ENCODE data around the gene FUT6.

The FUT6 gene

GRCh38 chr19:5822181-5822844 lies 17.2 kb downstream of the FUT6 start:
- no peak for TF ChIP-seq CTCF (conservative IDR thresholded peaks at IDR 0.05; ENCODE audit: low read depth, low read length)
- DNase-seq (ENCODE audit: low read depth): no peak
- no peak overlapping the region for H3K4me3 ChIP-seq (ENCODE audit: low read length)

- DNase-seq (ENCODE audit: low read depth): no peak
- H3K4me3 ChIP-seq (ENCODE audit: low read length): no peak overlapping the region
- no peak for TF ChIP-seq CTCF (conservative IDR thresholded peaks at IDR 0.05; ENCODE audit: low read depth, low read length)
Measured at GRCh38 chr19:5821521-5822180, 17.9 kb downstream of the FUT6 start.

- no peak for TF ChIP-seq CTCF (conservative IDR thresholded peaks at IDR 0.05; ENCODE audit: low read depth, low read length)
- no peak for DNase-seq (ENCODE audit: low read depth)
- H3K4me3 ChIP-seq (ENCODE audit: low read length): no peak overlapping the region
Measured at GRCh38 chr19:5820785-5821184, 18.7 kb downstream of the FUT6 start.

- no peak overlapping the region for H3K4me3 ChIP-seq (ENCODE audit: low read length)
- no peak for DNase-seq (ENCODE audit: low read depth)
- TF ChIP-seq CTCF (conservative IDR thresholded peaks at IDR 0.05; ENCODE audit: low read depth, low read length): no peak
Measured at GRCh38 chr19:5818594-5818993, 20.9 kb downstream of the FUT6 start.

GRCh38 chr19:5817218-5817617 lies 22.3 kb downstream of the FUT6 start:
- no peak overlapping the region for H3K4me3 ChIP-seq (ENCODE audit: low read length)
- TF ChIP-seq CTCF (conservative IDR thresholded peaks at IDR 0.05; ENCODE audit: low read depth, low read length): no peak
- DNase-seq (ENCODE audit: low read depth): no peak

- TF ChIP-seq CTCF (conservative IDR thresholded peaks at IDR 0.05; ENCODE audit: low read depth, low read length): no peak
- no peak overlapping the region for H3K4me3 ChIP-seq (ENCODE audit: low read length)
- no peak for DNase-seq (ENCODE audit: low read depth)
Measured at GRCh38 chr19:5814852-5815246, 24.7 kb downstream of the FUT6 start.
